Measurements from ENCODE around the gene ARHGDIG. TPM values are rescaled to one million over a fixed set of nuclear protein-coding genes. Genes with fewer than 3 reads are reported as not detected.

The ARHGDIG gene
- total and polyA plus RNA-seq, 2 donors (not counting 3 experiments of a cell fraction or from before 2014, with no cell fraction given): 0.93 to 2.2 TPM

DNA sequence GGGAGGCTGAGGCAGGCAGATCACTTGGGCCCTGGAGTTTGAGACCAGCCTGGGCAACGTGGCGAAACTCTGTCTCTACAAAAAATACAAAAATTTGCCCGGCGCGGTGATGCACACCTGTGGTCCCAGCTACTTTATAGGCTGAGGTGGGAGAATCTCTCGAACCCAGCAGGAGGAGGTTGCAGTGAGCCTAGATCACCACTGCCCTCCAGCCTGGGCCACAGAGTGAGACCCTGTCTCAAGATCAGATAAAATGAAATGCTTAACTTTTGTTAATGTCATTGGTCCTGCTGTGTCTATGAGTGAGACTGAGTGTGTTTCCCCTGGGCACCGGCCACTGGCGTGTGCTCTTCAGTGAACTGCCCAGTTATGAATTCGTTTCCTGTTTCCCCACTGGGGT is 35.3 kb upstream of the ARHGDIG start:
- CTCF ChIA-PET: no interaction called here
- BruUV-seq (replicated peaks): no TSS peak

More for the DNA sequence above, 35.3 kb upstream of the ARHGDIG start:
- H3K79me2 ChIP-seq (ENCODE audit: control insufficient read depth, insufficient read depth, low read length): no peaks in the 10 kb centered on the region
- H3K36me3 ChIP-seq (ENCODE audit: control insufficient read depth in 2 of 2, extremely low read depth in 1 of 2, insufficient read depth in 2 of 2, low read length in 2 of 2): no peaks in the 10 kb centered on the region
- H3K9me3 ChIP-seq (replicated peaks; ENCODE audit: control insufficient read depth, insufficient read depth, low read length): no peaks in the 10 kb centered on the region
- no peak overlapping the region for H3K4me3 ChIP-seq (replicated peaks in 1 of 3; ENCODE audit: insufficient read depth in 1 of 3, low read depth in 1 of 3, low read length in 3 of 3)
- no peaks in the 10 kb centered on the region for H3K27me3 ChIP-seq (ENCODE audit: control insufficient read depth in 2 of 2, insufficient read depth in 2 of 2, low read length in 2 of 2)
- H3K27ac ChIP-seq (ENCODE audit: insufficient read depth, low read depth, low read length): no peak overlapping the region
- H3K4me2 ChIP-seq (ENCODE audit: insufficient read depth, low read length): no peak overlapping the region
- TF ChIP-seq EZH2 (IDR thresholded peaks at IDR 0.05; ENCODE audit: borderline replicate concordance, low read depth, low read length, severe bottlenecking) (no peak), POLR2A (IDR thresholded peaks at IDR 0.05; ENCODE audit: low read depth, low read length) (no peak), GATA2 (IDR thresholded peaks at IDR 0.05; ENCODE audit: insufficient read depth, insufficient read length, low read depth, low read length) (no peak), MYC (IDR thresholded peaks at IDR 0.05; ENCODE audit: low read depth, low read length) (no peak), JUN (IDR thresholded peaks at IDR 0.05; ENCODE audit: borderline replicate concordance, insufficient read depth, insufficient read length, low read depth) (no peak), FOS (IDR thresholded peaks at IDR 0.05; ENCODE audit: borderline replicate concordance, insufficient read depth, low read length) (no peak), POLR2AphosphoS5 (IDR thresholded peaks at IDR 0.05; ENCODE audit: insufficient read depth, low read depth, low read length) (no peak)
- TF ChIP-seq, protein P1, sequence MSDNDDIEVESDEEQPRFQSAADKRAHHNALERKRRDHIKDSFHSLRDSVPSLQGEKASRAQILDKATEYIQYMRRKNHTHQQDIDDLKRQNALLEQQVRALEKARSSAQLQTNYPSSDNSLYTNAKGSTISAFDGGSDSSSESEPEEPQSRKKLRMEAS (IDR thresholded peaks at IDR 0.05; ENCODE audit: insufficient read depth, insufficient read length): no peak
- TF ChIP-seq, protein P2, sequence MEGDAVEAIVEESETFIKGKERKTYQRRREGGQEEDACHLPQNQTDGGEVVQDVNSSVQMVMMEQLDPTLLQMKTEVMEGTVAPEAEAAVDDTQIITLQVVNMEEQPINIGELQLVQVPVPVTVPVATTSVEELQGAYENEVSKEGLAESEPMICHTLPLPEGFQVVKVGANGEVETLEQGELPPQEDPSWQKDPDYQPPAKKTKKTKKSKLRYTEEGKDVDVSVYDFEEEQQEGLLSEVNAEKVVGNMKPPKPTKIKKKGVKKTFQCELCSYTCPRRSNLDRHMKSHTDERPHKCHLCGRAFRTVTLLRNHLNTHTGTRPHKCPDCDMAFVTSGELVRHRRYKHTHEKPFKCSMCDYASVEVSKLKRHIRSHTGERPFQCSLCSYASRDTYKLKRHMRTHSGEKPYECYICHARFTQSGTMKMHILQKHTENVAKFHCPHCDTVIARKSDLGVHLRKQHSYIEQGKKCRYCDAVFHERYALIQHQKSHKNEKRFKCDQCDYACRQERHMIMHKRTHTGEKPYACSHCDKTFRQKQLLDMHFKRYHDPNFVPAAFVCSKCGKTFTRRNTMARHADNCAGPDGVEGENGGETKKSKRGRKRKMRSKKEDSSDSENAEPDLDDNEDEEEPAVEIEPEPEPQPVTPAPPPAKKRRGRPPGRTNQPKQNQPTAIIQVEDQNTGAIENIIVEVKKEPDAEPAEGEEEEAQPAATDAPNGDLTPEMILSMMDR (IDR thresholded peaks at IDR 0.05; ENCODE audit: extremely low read depth in 1 of 2, insufficient read depth in 1 of 2, low read depth in 1 of 2, low read length in 2 of 2): no peak
- H3K9ac ChIP-seq (replicated peaks; ENCODE audit: extremely low read depth, insufficient read depth, low read length): no peak overlapping the region
- POLR2A ChIA-PET: no interaction called here
- FAIRE-seq (no peak), DNase-seq (ENCODE audit: low read depth, low spot score) (no peak)
- no peaks in the 10 kb centered on the region for H3K9me1 ChIP-seq (replicated peaks; ENCODE audit: control insufficient read depth, extremely low read depth, insufficient read depth, low read length)
- dilution Hi-C loops (cut with MboI; ENCODE audit: extremely low pct_ligation_motif_present, low sequenced_read_pairs) (no loop called here), intact Hi-C loops (cut with micrococcal nuclease) (no loop called here)
- H3K4me1 ChIP-seq (ENCODE audit: control insufficient read depth, extremely low read depth, insufficient read depth, low read length): peaks cover 6% of the 10 kb centered on the region
- no peak overlapping the region for H2AFZ ChIP-seq (ENCODE audit: low read depth, low read length)
- H4K20me1 ChIP-seq (replicated peaks; ENCODE audit: control insufficient read depth, extremely low read depth, insufficient read depth, low read length): no peaks in the 10 kb centered on the region

Data from endothelial cell of umbilical vein (primary cell).